Naive B cell (primary cell): ENCODE measurements around the gene CGB1. TPM values are rescaled to one million over a fixed set of nuclear protein-coding genes. Genes with fewer than 3 reads are reported as not detected.
"Not testable (repeated sequence)": the region's sequence is repeated elsewhere in the genome, so short reads cannot be mapped to it uniquely, and the experiment has no call there.

Experiments used
- ATAC-seq, 2 donors: fragments of 150-1000 bp; cut with Tn5 transposase; 2 replicates each; pipeline ENCODE4 v1.10.0; 2021; ENCODE audit warnings: low read depth in 2 of 2, mild to moderate bottlenecking in 2 of 2, moderate library complexity in 2 of 2
- DNase-seq: peaks from one replicate; pipeline ENCODE4 v3.0.0; 2022
- H3K27ac Mint-ChIP-seq, 6 donors: one replicate each; pipeline ENCODE4 v1.8.0; 2020 to 2022; ENCODE audit warnings: mild to moderate bottlenecking in 6 of 6, mixed read lengths in 6 of 6, moderate library complexity in 5 of 6, inconsistent platforms in 2 of 6
- H3K27me3 Mint-ChIP-seq, 3 donors: one replicate each; pipeline ENCODE4 v1.8.0; 2021 to 2022; ENCODE audit warnings: mixed read lengths in 3 of 3, mild to moderate bottlenecking in 1 of 3
- H3K36me3 Mint-ChIP-seq, 2 donors: one replicate each; pipeline ENCODE4 v1.8.0; 2020 to 2022; ENCODE audit warnings: mixed read lengths in 2 of 2, inconsistent platforms in 1 of 2, mild to moderate bottlenecking in 1 of 2
- H3K4me1 Mint-ChIP-seq, 3 donors: one replicate each; pipeline ENCODE4 v1.8.0; 2020 to 2022; ENCODE audit warnings: mixed read lengths in 3 of 3, inconsistent platforms in 1 of 3, mild to moderate bottlenecking in 1 of 3, moderate library complexity in 1 of 3
- H3K4me3 Mint-ChIP-seq, 8 donors: one replicate each; pipeline ENCODE4 v1.8.0; 2020 to 2022; ENCODE audit warnings: mild to moderate bottlenecking in 8 of 8, mixed read lengths in 8 of 8, moderate library complexity in 8 of 8, inconsistent platforms in 2 of 8
- H3K9me3 Mint-ChIP-seq, 7 donors: one replicate each; pipeline ENCODE4 v1.8.0; 2020 to 2022; ENCODE audit warnings: mixed read lengths in 7 of 7, mild to moderate bottlenecking in 5 of 7, inconsistent platforms in 2 of 7, moderate library complexity in 1 of 7
- polyA plus RNA-seq, 6 donors: library from polyadenylated mRNA; unstranded; fragments of 300-500 nt; fragmentation: Illumina TruSeq; gene quantifications; one replicate each; pipeline ENCODE4 v1.2.3, GENCODE V29; 2021; ENCODE audit warnings: low read depth in 6 of 6

Gene CGB1
- not detected for polyA plus RNA-seq

DNA sequence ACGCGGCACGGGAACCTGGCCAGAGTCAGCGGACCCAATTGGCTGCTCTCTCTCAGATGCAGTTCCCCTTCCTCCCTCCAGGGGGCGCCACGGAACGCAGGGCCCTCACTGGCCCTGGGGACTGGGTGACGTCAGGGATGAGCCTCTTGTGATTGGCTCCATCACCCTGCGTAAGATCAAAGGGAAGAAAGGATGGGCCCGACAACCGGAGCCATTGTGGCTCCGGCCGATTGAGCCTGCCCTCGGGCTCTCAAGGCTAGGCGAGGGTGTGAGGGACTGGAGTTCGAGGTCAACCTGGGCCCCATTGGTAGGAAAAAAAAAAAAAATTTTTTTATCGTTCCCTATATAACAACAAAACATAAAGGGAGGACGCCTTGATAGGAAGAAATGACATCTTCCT lies at the start of gene CGB1:
TSS of gene CGB1 (minus strand) at position 81 of the 400 bp plus-strand sequence. CDS start 184 bp downstream, outside the sequence.
- H3K36me3 Mint-ChIP-seq, H3K9me3 Mint-ChIP-seq, H3K4me1 Mint-ChIP-seq, DNase-seq, H3K4me3 Mint-ChIP-seq, ATAC-seq: not testable (repeated sequence)
- peak within 1 kb of the TSS in 2 of 6 donors; percentile 60 to 62 for H3K27ac Mint-ChIP-seq
- H3K27me3 Mint-ChIP-seq = peaks cover 2 to 21% (median 7%) of the 10 kb centered on the region in 3 donors

GRCh38 chr19:49086296-49086695 lies 49.6 kb upstream of the CGB1 start:
- ATAC-seq = no peak
- H3K36me3 Mint-ChIP-seq = peaks cover 6 to 7% of the 10 kb centered on the region in 2 donors
- H3K4me3 Mint-ChIP-seq = peak overlapping the region; percentile 91 to 97 (median 96)
- no peaks in the 10 kb centered on the region for H3K9me3 Mint-ChIP-seq
- peaks cover 0 to 9% (median 0%) of the 10 kb centered on the region in 3 donors for H3K27me3 Mint-ChIP-seq
- H3K27ac Mint-ChIP-seq = peak overlapping the region; percentile 88 to 99 (median 95)
- peaks cover 23 to 46% (median 39%) of the 10 kb centered on the region in 3 donors for H3K4me1 Mint-ChIP-seq
- no peak for DNase-seq

- DNase-seq (no peak), ATAC-seq (no peak)
- Mint-ChIP-seq H3K27me3 (peaks cover 0 to 11% (median 0%) of the 10 kb centered on the region in 3 donors), H3K27ac (peak overlapping the region; percentile 88 to 99 (median 95)), H3K9me3 (no peaks in the 10 kb centered on the region), H3K36me3 (peaks cover 6 to 7% of the 10 kb centered on the region in 2 donors), H3K4me1 (peaks cover 23 to 45% (median 39%) of the 10 kb centered on the region in 3 donors), H3K4me3 (peak overlapping the region; percentile 91 to 97 (median 96))
Observed at GRCh38 chr19:49085868-49086232, 49.2 kb upstream of the CGB1 start.

GRCh38 chr19:49085020-49085867 lies 48.5 kb upstream of the CGB1 start, which contains the start of gene SNRNP70:
Gene SNRNP70, plus strand, starts transcription at chr19:49085451. Its CDS starts 964 bp downstream, at chr19:49086415.
- H3K36me3 Mint-ChIP-seq = peaks cover 6 to 7% of the 10 kb centered on the region in 2 donors
- DNase-seq (peak; percentile 100), ATAC-seq (peak; percentile 86 to 87)
- peaks cover 20 to 41% (median 39%) of the 10 kb centered on the region in 3 donors for H3K4me1 Mint-ChIP-seq
- peaks cover 0 to 11% (median 2%) of the 10 kb centered on the region in 3 donors for H3K27me3 Mint-ChIP-seq
- peak within 1 kb of the TSS; percentile 88 to 99 (median 95) for H3K27ac Mint-ChIP-seq
- peak within 1 kb of the TSS; percentile 91 to 97 (median 96) for H3K4me3 Mint-ChIP-seq
- H3K9me3 Mint-ChIP-seq = no peaks in the 10 kb centered on the region

GRCh38 chr19:49084206-49085019 lies 47.7 kb upstream of the CGB1 start:
- H3K36me3 Mint-ChIP-seq = peaks cover 6 to 7% of the 10 kb centered on the region in 2 donors
- peaks cover 0 to 11% (median 5%) of the 10 kb centered on the region in 3 donors for H3K27me3 Mint-ChIP-seq
- H3K9me3 Mint-ChIP-seq = no peaks in the 10 kb centered on the region
- peaks cover 18 to 39% (median 39%) of the 10 kb centered on the region in 3 donors for H3K4me1 Mint-ChIP-seq
- peak overlapping the region; percentile 76 to 99 (median 94) for H3K27ac Mint-ChIP-seq
- peak overlapping the region; percentile 91 to 97 (median 96) for H3K4me3 Mint-ChIP-seq
- ATAC-seq (no peak), DNase-seq (no peak)

DNA sequence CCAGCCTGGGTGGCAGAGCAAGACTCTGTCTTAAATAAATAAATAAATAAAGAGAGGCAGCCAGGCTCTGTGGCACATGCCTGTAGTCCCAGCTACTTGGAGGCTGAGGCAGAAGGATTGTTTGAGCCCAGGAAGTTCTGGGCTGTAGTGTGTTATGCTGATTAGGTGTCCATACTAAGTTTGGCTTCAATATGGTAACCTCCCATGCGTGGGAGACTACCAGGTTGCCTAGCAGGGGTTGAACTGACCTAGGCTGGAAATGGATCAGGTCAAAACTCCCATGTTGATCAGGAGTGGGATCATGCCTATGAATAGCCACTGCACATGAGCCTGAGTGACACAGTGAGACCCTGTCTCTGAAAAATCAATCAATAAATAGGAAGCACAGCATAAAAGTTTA lies 44.6 kb upstream of the CGB1 start:
- H3K4me1 Mint-ChIP-seq = peaks cover 8 to 16% (median 14%) of the 10 kb centered on the region in 3 donors
- H3K27me3 Mint-ChIP-seq = peaks cover 2 to 24% (median 6%) of the 10 kb centered on the region in 3 donors
- ATAC-seq = no peak
- DNase-seq = no peak
- H3K27ac Mint-ChIP-seq = peak overlapping the region in 1 of 6 donors; percentile 54
- no peaks in the 10 kb centered on the region for H3K9me3 Mint-ChIP-seq
- H3K4me3 Mint-ChIP-seq = peak overlapping the region in 1 of 8 donors; percentile 21
- H3K36me3 Mint-ChIP-seq = no peaks in the 10 kb centered on the region

- DNase-seq = no peak
- peak overlapping the region in 2 of 6 donors; percentile 12 to 39 for H3K27ac Mint-ChIP-seq
- peaks cover 3 to 11% (median 10%) of the 10 kb centered on the region in 3 donors for H3K4me1 Mint-ChIP-seq
- H3K27me3 Mint-ChIP-seq = peaks cover 11 to 32% (median 14%) of the 10 kb centered on the region in 3 donors
- H3K4me3 Mint-ChIP-seq = no peak overlapping the region
- H3K9me3 Mint-ChIP-seq = no peaks in the 10 kb centered on the region
- ATAC-seq = no peak
- no peaks in the 10 kb centered on the region for H3K36me3 Mint-ChIP-seq
Observed at GRCh38 chr19:49080392-49080791, 43.7 kb upstream of the CGB1 start.

GRCh38 chr19:49074869-49075268 lies 38.2 kb upstream of the CGB1 start:
- H3K27ac Mint-ChIP-seq, H3K9me3 Mint-ChIP-seq, DNase-seq, H3K4me3 Mint-ChIP-seq, ATAC-seq: not testable (repeated sequence)
- Mint-ChIP-seq H3K36me3 (peaks cover 0 to 21% of the 10 kb centered on the region in 2 donors), H3K4me1 (peaks cover 14 to 20% (median 18%) of the 10 kb centered on the region in 3 donors), H3K27me3 (peaks cover 46 to 69% (median 50%) of the 10 kb centered on the region in 3 donors)

- peaks cover 4 to 13% (median 5%) of the 10 kb centered on the region in 7 donors for H3K9me3 Mint-ChIP-seq
- DNase-seq = no peak
- peaks cover 14 to 20% (median 18%) of the 10 kb centered on the region in 3 donors for H3K4me1 Mint-ChIP-seq
- ATAC-seq = no peak
- H3K36me3 Mint-ChIP-seq = peaks cover 0 to 30% of the 10 kb centered on the region in 2 donors
- peak overlapping the region in 2 of 6 donors; percentile 73 to 74 for H3K27ac Mint-ChIP-seq
- peak overlapping the region in 7 of 8 donors; percentile 17 to 77 (median 70) for H3K4me3 Mint-ChIP-seq
- H3K27me3 Mint-ChIP-seq = peaks cover 57 to 81% (median 62%) of the 10 kb centered on the region in 3 donors
Observed at GRCh38 chr19:49073514-49074378, 37.1 kb upstream of the CGB1 start.

- no peak for DNase-seq
- Mint-ChIP-seq H3K36me3 (peaks cover 4 to 36% of the 10 kb centered on the region in 2 donors), H3K9me3 (peaks cover 4 to 13% (median 7%) of the 10 kb centered on the region in 7 donors), H3K4me1 (peaks cover 14 to 22% (median 18%) of the 10 kb centered on the region in 3 donors), H3K27me3 (peaks cover 66 to 82% (median 72%) of the 10 kb centered on the region in 3 donors), H3K4me3 (peak overlapping the region in 4 of 8 donors; percentile 22 to 55 (median 48)), H3K27ac (peak overlapping the region in 1 of 6 donors; percentile 49)
- peak in 1 of 2 donors; percentile 18 for ATAC-seq
Observed at GRCh38 chr19:49071860-49072547, 35.3 kb upstream of the CGB1 start.

GRCh38 chr19:49070416-49070815 lies 33.7 kb upstream of the CGB1 start:
- Mint-ChIP-seq H3K4me1 (peaks cover 14 to 23% (median 21%) of the 10 kb centered on the region in 3 donors), H3K27me3 (peaks cover 73 to 85% (median 77%) of the 10 kb centered on the region in 3 donors), H3K4me3 (peak overlapping the region in 3 of 8 donors; percentile 1 to 72 (median 68)), H3K36me3 (peaks cover 4 to 36% of the 10 kb centered on the region in 2 donors), H3K27ac (no peak overlapping the region), H3K9me3 (peaks cover 4 to 13% (median 7%) of the 10 kb centered on the region in 7 donors)
- ATAC-seq (no peak), DNase-seq (no peak)
